K562 (cell line): Measurements from ENCODE around the gene CR2. TPM values are rescaled to one million over a fixed set of nuclear protein-coding genes. Genes with fewer than 3 reads are reported as not detected.

Source experiments
- ATAC-seq: fragments of 200-7000 bp; cut with Tn5 transposase; 3 replicates; pipeline ENCODE4 v1.9.1; 2020; ENCODE audit warnings: moderate library complexity
- BruUV-seq: library from RNA; stranded (reverse); fragments of 400-500 nt; replicated peaks from 2 replicates; lab custom pipeline; 2021; lab: Mats Ljungman, UMichigan
- CTCF ChIA-PET: fragments of 300-600 bp; formaldehyde crosslinking; extraction: SDS; loops from one replicate; lab custom pipeline; 2021; ENCODE audit warnings: low intra/inter-chr PET ratio; lab: Yijun Ruan, JAX
- POLR2A ChIA-PET: fragments of 300-600, 350-650 bp; sonication (Branson Sonifier 250); formaldehyde crosslinking; extraction: SDS; loops from one replicate; lab custom pipeline; 2021; ENCODE audit warnings: antibody characterized with exemption, inconsistent platforms; lab: Yijun Ruan, JAX
- DNase-seq, 4 experiments: peaks; one replicate each; pipeline versions ENCODE4 v3.0.0 to v3.0.0-alpha.2; 2011 to 2018; ENCODE audit warnings: low spot score in 3 of 4, mixed read lengths in 3 of 4; ENCODE audit errors: extremely low read depth in 1 of 4
- FAIRE-seq: peaks from 2 replicates; lab custom pipeline; 2011; peaks lifted over from hg19 to GRCh38; lab: Jason Lieb, UNC
- H2AFZ ChIP-seq: 2 replicates; pipeline ENCODE4 v1.6.0; 2011; ENCODE audit warnings: low read depth, low read length, control low read depth, inconsistent platforms
- H3K27ac ChIP-seq: fragments of 200-600 bp; 3 replicates; pipeline ENCODE4 v1.8.0; 2011; ENCODE audit warnings: low read depth, mild to moderate bottlenecking, control low read depth, inconsistent platforms, low read length, moderate library complexity, mixed read lengths; ENCODE audit errors: extremely low read depth
- H3K27me3 ChIP-seq, 2 experiments: fragments of 300-600 bp in 1 of 2; 2 replicates in 1 of 2; 3 replicates in 1 of 2; pipeline versions ENCODE4 v1.6.0 to v1.8.0; 2011; ENCODE audit warnings: inconsistent platforms in 2 of 2, low read length in 2 of 2, mild to moderate bottlenecking in 1 of 2, mixed read lengths in 1 of 2, moderate library complexity in 1 of 2; ENCODE audit not compliant: control insufficient read depth in 2 of 2, insufficient read depth in 2 of 2
- H3K36me3 ChIP-seq: fragments of 300-600 bp; 3 replicates; pipeline ENCODE4 v1.8.0; 2011; ENCODE audit warnings: mild to moderate bottlenecking, low read length, inconsistent platforms; ENCODE audit not compliant: control insufficient read depth, insufficient read depth
- H3K4me1 ChIP-seq, 2 experiments: fragments of 200-600 bp in 1 of 2; replicated peaks in 1 of 2; 2 replicates in 1 of 2; 3 replicates in 1 of 2; pipeline versions ENCODE4 v1.5.1 to v1.8.0; 2011; ENCODE audit warnings: inconsistent platforms in 2 of 2, low read length in 2 of 2, mild to moderate bottlenecking in 1 of 2, mixed read lengths in 1 of 2, moderate library complexity in 1 of 2; ENCODE audit not compliant: control insufficient read depth in 2 of 2, insufficient read depth in 2 of 2
- H3K4me2 ChIP-seq: 2 replicates; pipeline ENCODE4 v1.6.1; 2011; ENCODE audit warnings: low read length, control low read depth, inconsistent platforms, mixed read lengths; ENCODE audit not compliant: insufficient read depth
- H3K4me3 ChIP-seq: fragments of 200-600 bp; sonication (generic), shearing (Covaris generic); 2 replicates; pipeline ENCODE4 v1.5.1; 2016; ENCODE audit warnings: control low read depth, inconsistent platforms
- H3K79me2 ChIP-seq: fragments of 200-600 bp; 3 replicates; pipeline ENCODE4 v1.8.0; 2011; ENCODE audit warnings: low read length, inconsistent platforms; ENCODE audit not compliant: control insufficient read depth, insufficient read depth
- H3K9ac ChIP-seq, 2 experiments: 2 replicates each; pipeline versions ENCODE4 v1.6.0 to v1.6.1; 2011; ENCODE audit warnings: low read depth in 2 of 2, low read length in 2 of 2, control low read depth in 1 of 2, inconsistent platforms in 1 of 2, mild to moderate bottlenecking in 1 of 2, mixed read lengths in 1 of 2; ENCODE audit not compliant: insufficient read depth in 1 of 2
- H3K9me1 ChIP-seq: one replicate; pipeline ENCODE4 v1.6.0; 2011; ENCODE audit warnings: inconsistent platforms, mild to moderate bottlenecking, low read length, moderate library complexity; ENCODE audit not compliant: control insufficient read depth, insufficient read depth
- H3K9me3 ChIP-seq: replicated peaks from 2 replicates; pipeline ENCODE4 v1.5.1; 2011; ENCODE audit warnings: low read depth, low read length, inconsistent platforms; ENCODE audit not compliant: control insufficient read depth, insufficient read depth
- H4K20me1 ChIP-seq: replicated peaks from 2 replicates; pipeline ENCODE4 v1.6.1; 2011; ENCODE audit warnings: low read length, inconsistent platforms, mixed read lengths; ENCODE audit not compliant: control insufficient read depth, insufficient read depth
- ATF2 ChIP-seq: sonication (generic); formaldehyde crosslinking; IDR thresholded peaks from 2 replicates; pipeline ENCODE4 v1.8.1; 2022; ENCODE audit warnings: missing genetic modification reagents
- BRF2 ChIP-seq: IDR thresholded peaks from 3 replicates; pipeline ENCODE4 v1.6.1; 2011; ENCODE audit warnings: borderline replicate concordance, mild to moderate bottlenecking; ENCODE audit not compliant: insufficient read length, insufficient read depth
- CBFA2T3 ChIP-seq: fragments of 450-650 bp; IDR thresholded peaks from 2 replicates; pipeline ENCODE4 v1.6.1; 2017
- MNT ChIP-seq, 2 experiments: fragments of 450-650 bp; conservative IDR thresholded peaks; 2 replicates each; pipeline ENCODE4 v1.6.1; 2017; ENCODE audit warnings: mild to moderate bottlenecking in 2 of 2, moderate library complexity in 2 of 2
- NR2C1 ChIP-seq, 2 experiments: fragments of 450-650 bp; IDR thresholded peaks; 2 replicates each; pipeline ENCODE4 v1.6.1; 2017; ENCODE audit warnings: mild to moderate bottlenecking in 2 of 2, antibody characterized with exemption in 1 of 2, inconsistent platforms in 1 of 2, missing compliant biosample characterization in 1 of 2, missing genetic modification characterization in 1 of 2
- STAG1 ChIP-seq: sonication (generic); formaldehyde crosslinking; IDR thresholded peaks from 2 replicates; pipeline ENCODE4 v1.5.0; 2020; ENCODE audit warnings: missing genetic modification reagents, borderline replicate concordance
- WGBS: fragments of 100-300 bp; shearing (Covaris generic); methylation state at CpG from one replicate; pipeline ENCODE4 v1.1.6; 2016; ENCODE audit warnings: low coverage, mixed read lengths; ENCODE audit not compliant: insufficient coverage; ENCODE audit errors: missing lambda C conversion rate; 5-methylcytosine and 5-hydroxymethylcytosine counted together
- in situ Hi-C: fragments of 300-500 bp; cut with MboI; formaldehyde crosslinking; loops from 4 replicates; pipeline ENCODE4 v1.15.0; 2018; ENCODE audit warnings: inconsistent platforms, mixed read lengths
- intact Hi-C: fragments of 100-400 bp; cut with micrococcal nuclease; formaldehyde crosslinking; loops from 2 replicates; pipeline ENCODE4 v1.14.2; 2022
- polyA plus RNA-seq, 8 experiments: library from polyadenylated mRNA; depleted of rRNA in 4 of 8; stranded (reverse) in 5 of 8; unstranded in 3 of 8; fragments of >200 nt; fragmentation: Nextera tagmentation in 2 of 8; fragmentation: Illumina TruSeq in 1 of 8; extraction: Ambion mirVana in 2 of 8; extraction: Trizol in 1 of 8; gene quantifications; 2 replicates each; pipeline versions ENCODE4 v1.2.1 to v1.2.3, GENCODE V29; 2011 to 2014; ENCODE audit warnings: inconsistent platforms in 1 of 8, missing spikeins in 1 of 8
- total RNA-seq, 7 experiments: library from RNA; depleted of rRNA in 6 of 7; stranded (reverse); fragments of >200 nt in 6 of 7; fragmentation: Illumina TruSeq in 2 of 7; extraction: Trizol in 2 of 7; gene quantifications; 2 replicates each; pipeline versions ENCODE4 v1.2.1 to v1.2.3, GENCODE V29; 2011 to 2021; ENCODE audit warnings: low replicate concordance in 1 of 7
- TF ChIP-seq, protein P1 (sequence below): fragments of 450-650 bp; IDR thresholded peaks from 2 replicates; pipeline ENCODE4 v1.6.1; 2017; ENCODE audit warnings: antibody characterized with exemption, mild to moderate bottlenecking

CR2 gene
- total and polyA plus RNA-seq, 9 of the 15 experiments (the other 6 are each of a cell fraction or from before 2014, with no cell fraction given), result 0.07 to 0.67 (median 0.37) TPM

DNA sequence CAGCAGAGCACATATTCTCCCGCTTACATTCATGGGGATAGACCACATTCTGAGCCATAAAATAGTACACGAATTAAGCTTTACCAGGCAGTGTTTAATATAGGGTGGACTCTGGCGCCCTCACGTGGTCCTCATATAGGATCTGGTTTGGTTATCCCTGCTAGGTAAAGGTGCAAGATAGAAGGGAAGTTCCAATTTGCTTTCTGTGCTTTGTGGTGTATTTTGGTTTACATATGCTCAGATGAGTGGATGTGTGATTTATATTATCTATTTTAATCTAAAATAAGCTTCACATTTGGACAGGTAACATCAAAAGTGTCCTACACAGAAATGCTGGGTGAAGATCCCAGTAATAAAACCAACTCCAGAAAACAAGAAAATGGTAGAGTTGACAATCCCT, 45.4 kb downstream of the CR2 start (continued):
- no peak for TF ChIP-seq BRF2

DNA sequence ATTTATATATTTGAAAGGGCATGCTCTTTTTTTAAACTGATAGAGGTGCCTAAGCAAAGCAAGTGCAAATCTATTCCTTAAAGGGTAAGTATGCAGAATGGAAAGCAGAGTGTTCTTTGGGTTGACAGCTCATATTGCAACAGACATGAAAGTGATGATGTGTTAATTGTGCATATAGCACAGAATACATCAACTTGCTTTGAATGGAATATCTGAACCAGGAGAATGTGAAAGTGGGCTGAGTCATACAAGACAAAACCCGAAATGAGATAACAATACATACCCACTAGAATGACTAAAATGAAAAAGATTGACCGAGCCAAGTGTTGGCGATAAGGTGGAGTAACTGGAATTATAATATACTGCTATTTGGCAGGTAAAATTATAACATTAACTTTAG, 46.2 kb downstream of the CR2 start:
- WGBS, result 9% methylated on average over 3 of the region's 3 CpGs
- no peaks in the 10 kb centered on the region; the same call in 2 of the 3 replicates for H3K36me3 ChIP-seq
- H2AFZ ChIP-seq, result peak overlapping the region; percentile 42; the same call in 1 of the 2 replicates
- no peaks in the 10 kb centered on the region for H3K9me1 ChIP-seq
- H4K20me1 ChIP-seq, result no peaks in the 10 kb centered on the region
- peak in 2 of 4 experiments; percentile 53 to 73 for DNase-seq
- H3K79me2 ChIP-seq, result no peaks in the 10 kb centered on the region
- no TSS peak for BruUV-seq
- H3K4me2 ChIP-seq, result 0 out of 2 replicates have a peak overlapping the region, but pooled peaks have one; percentile 14
- no peak overlapping the region for H3K9ac ChIP-seq
- peaks cover 10 to 23% of the 10 kb centered on the region in 2 experiments for H3K4me1 ChIP-seq
- ChIA-PET POLR2A (interaction anchor here (0.6 to 1.3 kb wide), 4 partner anchors 19 to 179 kb away, joined by 3 to 4 read pairs (median 3); partner anchors contain the start of gene CD55), CTCF (interaction anchor here (0.7 to 1.9 kb wide), 7 partner anchors 19 to 893 kb away, joined by 3 to 6 read pairs (median 5); no protein-coding TSS in a partner anchor)
- ATAC-seq, result peak; percentile 67
- intact Hi-C loops, result loop anchor here (1.0 to 5.0 kb wide), 2 partner anchors 172 to 178 kb away; partner anchors contain the start of gene CD55
- in situ Hi-C loops, result loop anchor here (25.0 kb wide), 1 partner anchor 888 kb away; the partner anchor contains the start of gene EIF2D
- no peak overlapping the region for H3K27ac ChIP-seq
- H3K27me3 ChIP-seq, result no peaks in the 10 kb centered on the region
- H3K9me3 ChIP-seq, result no peaks in the 10 kb centered on the region
- FAIRE-seq, result peak; percentile 37
- H3K4me3 ChIP-seq, result no peak overlapping the region
- TF ChIP-seq MNT (conservative IDR thresholded peaks at IDR 0.05), result 0 out of 4 replicates have a peak, but pooled peaks of 1 of the 2 experiments have one; percentile 6
- TF ChIP-seq CBFA2T3, result peak; percentile 67
- no peak for TF ChIP-seq STAG1
- no peak for TF ChIP-seq ATF2 (CRISPR knock-in tag)
- TF ChIP-seq NR2C1 (IDR thresholded peaks at IDR 0.05), result no peak
- 0 out of 2 replicates have a peak, but pooled peaks have one; percentile 8 for TF ChIP-seq NR2C1 (tag; IDR thresholded peaks at IDR 0.05)
- TF ChIP-seq, protein P1, sequence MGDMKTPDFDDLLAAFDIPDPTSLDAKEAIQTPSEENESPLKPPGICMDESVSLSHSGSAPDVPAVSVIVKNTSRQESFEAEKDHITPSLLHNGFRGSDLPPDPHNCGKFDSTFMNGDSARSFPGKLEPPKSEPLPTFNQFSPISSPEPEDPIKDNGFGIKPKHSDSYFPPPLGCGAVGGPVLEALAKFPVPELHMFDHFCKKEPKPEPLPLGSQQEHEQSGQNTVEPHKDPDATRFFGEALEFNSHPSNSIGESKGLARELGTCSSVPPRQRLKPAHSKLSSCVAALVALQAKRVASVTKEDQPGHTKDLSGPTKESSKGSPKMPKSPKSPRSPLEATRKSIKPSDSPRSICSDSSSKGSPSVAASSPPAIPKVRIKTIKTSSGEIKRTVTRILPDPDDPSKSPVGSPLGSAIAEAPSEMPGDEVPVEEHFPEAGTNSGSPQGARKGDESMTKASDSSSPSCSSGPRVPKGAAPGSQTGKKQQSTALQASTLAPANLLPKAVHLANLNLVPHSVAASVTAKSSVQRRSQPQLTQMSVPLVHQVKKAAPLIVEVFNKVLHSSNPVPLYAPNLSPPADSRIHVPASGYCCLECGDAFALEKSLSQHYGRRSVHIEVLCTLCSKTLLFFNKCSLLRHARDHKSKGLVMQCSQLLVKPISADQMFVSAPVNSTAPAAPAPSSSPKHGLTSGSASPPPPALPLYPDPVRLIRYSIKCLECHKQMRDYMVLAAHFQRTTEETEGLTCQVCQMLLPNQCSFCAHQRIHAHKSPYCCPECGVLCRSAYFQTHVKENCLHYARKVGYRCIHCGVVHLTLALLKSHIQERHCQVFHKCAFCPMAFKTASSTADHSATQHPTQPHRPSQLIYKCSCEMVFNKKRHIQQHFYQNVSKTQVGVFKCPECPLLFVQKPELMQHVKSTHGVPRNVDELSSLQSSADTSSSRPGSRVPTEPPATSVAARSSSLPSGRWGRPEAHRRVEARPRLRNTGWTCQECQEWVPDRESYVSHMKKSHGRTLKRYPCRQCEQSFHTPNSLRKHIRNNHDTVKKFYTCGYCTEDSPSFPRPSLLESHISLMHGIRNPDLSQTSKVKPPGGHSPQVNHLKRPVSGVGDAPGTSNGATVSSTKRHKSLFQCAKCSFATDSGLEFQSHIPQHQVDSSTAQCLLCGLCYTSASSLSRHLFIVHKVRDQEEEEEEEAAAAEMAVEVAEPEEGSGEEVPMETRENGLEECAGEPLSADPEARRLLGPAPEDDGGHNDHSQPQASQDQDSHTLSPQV, result 0 out of 2 replicates have a peak, but pooled peaks have one; percentile 26
